ENCODE results near the gene PTPRR. TPM values are rescaled to one million over a fixed set of nuclear protein-coding genes. Genes with fewer than 3 reads are reported as not detected.

PTPRR gene
- total and polyA plus RNA-seq, 2 of the 13 experiments (the other 11 are each of a cell fraction or from before 2014, with no cell fraction given), result not detected

DNA sequence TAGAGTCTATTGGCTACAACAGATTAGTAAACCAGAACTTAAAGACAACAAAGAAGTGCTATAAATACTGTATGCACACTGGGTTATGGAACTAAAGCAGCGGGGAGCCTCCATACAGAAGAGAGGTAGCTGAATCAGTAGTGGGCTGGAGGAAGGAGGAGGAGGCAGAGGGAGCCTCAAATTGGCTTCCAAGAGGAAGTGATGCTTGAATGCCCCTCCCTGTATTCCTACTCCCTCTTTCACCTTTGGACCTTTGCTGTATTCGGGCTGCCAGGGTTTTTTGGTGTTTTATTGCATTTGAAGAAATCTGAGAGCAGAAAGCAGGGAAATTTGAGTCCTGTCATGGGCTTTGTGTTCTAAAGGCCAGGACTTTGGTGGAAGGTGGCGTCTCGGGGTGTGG is 179.3 kb downstream of the PTPRR start:
- ChIA-PET CTCF (ENCODE audit: low intra/inter-chr PET ratio, low total read pairs) (no interaction called here), POLR2A (no interaction called here)
- no peaks in the 10 kb centered on the region for H3K9me3 ChIP-seq (ENCODE audit: low read length)
- H3K79me2 ChIP-seq (ENCODE audit: insufficient read depth, low read length), result no peaks in the 10 kb centered on the region
- no peak overlapping the region for H3K4me2 ChIP-seq (ENCODE audit: low read depth, low read length)
- FAIRE-seq (no peak), DNase-seq (ENCODE audit: low spot score) (no peak), ATAC-seq (no peak)
- intact Hi-C loops (cut with micrococcal nuclease; ENCODE audit: unreplicated experiment), result no loop called here
- H3K4me1 ChIP-seq (ENCODE audit: insufficient read depth, low read length), result no peaks in the 10 kb centered on the region
- BruUV-seq (replicated peaks), result no TSS peak
- H3K27ac ChIP-seq (ENCODE audit: extremely low read length, insufficient read depth, low read length), result no peak overlapping the region
- no peaks in the 10 kb centered on the region for H4K20me1 ChIP-seq (ENCODE audit: insufficient read depth, low read length)
- TF ChIP-seq PHF21A (CRISPR knock-in tag; IDR thresholded peaks at IDR 0.05), result no peak
- TF ChIP-seq PPARG (CRISPR knock-in tag; conservative IDR thresholded peaks at IDR 0.05), result no peak
- no peak for TF ChIP-seq ZFP1 (CRISPR knock-in tag; IDR thresholded peaks at IDR 0.05)
- no peak for TF ChIP-seq HES4 (CRISPR knock-in tag; IDR thresholded peaks at IDR 0.05; ENCODE audit: borderline replicate concordance)
- no peak for TF ChIP-seq ZNF335 (CRISPR knock-in tag; IDR thresholded peaks at IDR 0.05)
- TF ChIP-seq KDM4B (CRISPR knock-in tag; IDR thresholded peaks at IDR 0.05), result no peak
- no peak for TF ChIP-seq ZNF841 (CRISPR knock-in tag; IDR thresholded peaks at IDR 0.05; ENCODE audit: borderline replicate concordance)
- no peak overlapping the region for H2AFZ ChIP-seq (ENCODE audit: low read length)
- no peak overlapping the region for H3K4me3 ChIP-seq (replicated peaks in 1 of 3; ENCODE audit: insufficient read depth in 1 of 3, low read depth in 2 of 3, low read length in 3 of 3)
- WGBS (ENCODE audit: low lambda C conversion rate), result 0% methylated on average over 4 of the region's 4 CpGs
- H3K36me3 ChIP-seq (replicated peaks in 1 of 2; ENCODE audit: control insufficient read depth in 1 of 2, insufficient read depth in 2 of 2, low read length in 2 of 2), result no peaks in the 10 kb centered on the region
- in situ Hi-C loops (cut with HindIII; ENCODE audit: extremely low pct_ligation_motif_present, low pct_unique_long_range_greater_than_20kb), result loop anchor here (25.0 kb wide), 1 partner anchor 271 kb away; no protein-coding TSS in a partner anchor
- no peak overlapping the region for H3K9ac ChIP-seq (ENCODE audit: insufficient read depth, low read depth, low read length)
- no peaks in the 10 kb centered on the region for H3K27me3 ChIP-seq (ENCODE audit: control insufficient read depth in 1 of 2, insufficient read depth in 2 of 2, low read length in 2 of 2)

DNA sequence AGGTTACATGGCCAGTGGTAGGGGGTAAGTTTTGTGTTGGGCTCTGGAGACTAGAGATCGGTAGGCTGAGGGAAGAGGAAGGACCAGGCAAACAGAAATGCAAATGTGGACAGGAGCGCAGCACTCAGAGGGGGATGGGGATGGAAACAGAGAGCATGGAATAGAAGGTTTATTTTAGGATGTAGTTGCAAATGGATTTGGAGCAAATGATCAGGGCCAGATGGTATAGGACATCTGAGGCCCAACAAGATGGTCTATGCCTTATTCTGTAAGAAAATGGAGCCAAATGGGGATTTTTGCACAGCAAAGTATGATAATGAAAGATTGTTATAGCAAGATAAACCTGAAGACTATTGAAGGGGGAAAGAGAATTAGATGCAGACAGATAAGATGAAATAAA is 180.8 kb downstream of the PTPRR start:
- no peaks in the 10 kb centered on the region for H3K36me3 ChIP-seq (replicated peaks in 1 of 2; ENCODE audit: control insufficient read depth in 1 of 2, insufficient read depth in 2 of 2, low read length in 2 of 2)
- 23% methylated on average over 2 of the region's 2 CpGs for WGBS (ENCODE audit: low lambda C conversion rate)
- no peaks in the 10 kb centered on the region for H3K27me3 ChIP-seq (ENCODE audit: control insufficient read depth in 1 of 2, insufficient read depth in 2 of 2, low read length in 2 of 2)
- BruUV-seq (replicated peaks), result no TSS peak
- intact Hi-C loops (cut with micrococcal nuclease; ENCODE audit: unreplicated experiment) (no loop called here), in situ Hi-C loops (cut with HindIII; ENCODE audit: extremely low pct_ligation_motif_present, low pct_unique_long_range_greater_than_20kb) (loop anchor here (25.0 kb wide), 1 partner anchor 273 kb away; no protein-coding TSS in a partner anchor)
- no peaks in the 10 kb centered on the region for H3K9me3 ChIP-seq (ENCODE audit: low read length)
- ChIA-PET POLR2A (no interaction called here), CTCF (ENCODE audit: low intra/inter-chr PET ratio, low total read pairs) (no interaction called here)
- TF ChIP-seq SAFB2 (CRISPR knock-in tag; IDR thresholded peaks at IDR 0.05; ENCODE audit: borderline replicate concordance, low read depth) (no peak), MIXL1 (CRISPR knock-in tag; IDR thresholded peaks at IDR 0.05) (no peak), KDM3A (CRISPR knock-in tag; IDR thresholded peaks at IDR 0.05; ENCODE audit: low read depth) (no peak), TSC22D2 (CRISPR knock-in tag; IDR thresholded peaks at IDR 0.05; ENCODE audit: borderline replicate concordance) (no peak), HES4 (CRISPR knock-in tag; IDR thresholded peaks at IDR 0.05; ENCODE audit: borderline replicate concordance) (no peak), ZFP41 (CRISPR knock-in tag; IDR thresholded peaks at IDR 0.05; ENCODE audit: borderline replicate concordance) (no peak), PAWR (CRISPR knock-in tag; IDR thresholded peaks at IDR 0.05; ENCODE audit: borderline replicate concordance) (no peak), ZNF746 (CRISPR knock-in tag; IDR thresholded peaks at IDR 0.05) (no peak), ZNF530 (CRISPR knock-in tag; IDR thresholded peaks at IDR 0.05; ENCODE audit: low read depth) (no peak), ZNF761 (CRISPR knock-in tag; conservative IDR thresholded peaks at IDR 0.05) (no peak), PITX1 (CRISPR knock-in tag; IDR thresholded peaks at IDR 0.05) (no peak)
- TF ChIP-seq, protein P1, sequence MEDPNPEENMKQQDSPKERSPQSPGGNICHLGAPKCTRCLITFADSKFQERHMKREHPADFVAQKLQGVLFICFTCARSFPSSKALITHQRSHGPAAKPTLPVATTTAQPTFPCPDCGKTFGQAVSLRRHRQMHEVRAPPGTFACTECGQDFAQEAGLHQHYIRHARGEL (CRISPR knock-in tag; IDR thresholded peaks at IDR 0.05), result no peak
- TF ChIP-seq, protein P2, sequence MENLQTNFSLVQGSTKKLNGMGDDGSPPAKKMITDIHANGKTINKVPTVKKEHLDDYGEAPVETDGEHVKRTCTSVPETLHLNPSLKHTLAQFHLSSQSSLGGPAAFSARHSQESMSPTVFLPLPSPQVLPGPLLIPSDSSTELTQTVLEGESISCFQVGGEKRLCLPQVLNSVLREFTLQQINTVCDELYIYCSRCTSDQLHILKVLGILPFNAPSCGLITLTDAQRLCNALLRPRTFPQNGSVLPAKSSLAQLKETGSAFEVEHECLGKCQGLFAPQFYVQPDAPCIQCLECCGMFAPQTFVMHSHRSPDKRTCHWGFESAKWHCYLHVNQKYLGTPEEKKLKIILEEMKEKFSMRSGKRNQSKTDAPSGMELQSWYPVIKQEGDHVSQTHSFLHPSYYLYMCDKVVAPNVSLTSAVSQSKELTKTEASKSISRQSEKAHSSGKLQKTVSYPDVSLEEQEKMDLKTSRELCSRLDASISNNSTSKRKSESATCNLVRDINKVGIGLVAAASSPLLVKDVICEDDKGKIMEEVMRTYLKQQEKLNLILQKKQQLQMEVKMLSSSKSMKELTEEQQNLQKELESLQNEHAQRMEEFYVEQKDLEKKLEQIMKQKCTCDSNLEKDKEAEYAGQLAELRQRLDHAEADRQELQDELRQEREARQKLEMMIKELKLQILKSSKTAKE (CRISPR knock-in tag; IDR thresholded peaks at IDR 0.05; ENCODE audit: borderline replicate concordance), result no peak
- TF ChIP-seq, protein P3, sequence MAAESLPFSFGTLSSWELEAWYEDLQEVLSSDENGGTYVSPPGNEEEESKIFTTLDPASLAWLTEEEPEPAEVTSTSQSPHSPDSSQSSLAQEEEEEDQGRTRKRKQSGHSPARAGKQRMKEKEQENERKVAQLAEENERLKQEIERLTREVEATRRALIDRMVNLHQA (CRISPR knock-in tag; IDR thresholded peaks at IDR 0.05), result no peak
- ATAC-seq (no peak), DNase-seq (ENCODE audit: low spot score) (no peak), FAIRE-seq (no peak)
- H3K4me2 ChIP-seq (ENCODE audit: low read depth, low read length), result no peak overlapping the region
- no peak overlapping the region for H3K9ac ChIP-seq (ENCODE audit: insufficient read depth, low read depth, low read length)
- no peaks in the 10 kb centered on the region for H3K79me2 ChIP-seq (ENCODE audit: insufficient read depth, low read length)
- no peak overlapping the region for H3K4me3 ChIP-seq (replicated peaks in 1 of 3; ENCODE audit: insufficient read depth in 1 of 3, low read depth in 2 of 3, low read length in 3 of 3)
- H3K27ac ChIP-seq (ENCODE audit: extremely low read length, insufficient read depth, low read length), result no peak overlapping the region
- H2AFZ ChIP-seq (ENCODE audit: low read length), result no peak overlapping the region
- H3K4me1 ChIP-seq (ENCODE audit: insufficient read depth, low read length), result no peaks in the 10 kb centered on the region
- H4K20me1 ChIP-seq (ENCODE audit: insufficient read depth, low read length), result no peaks in the 10 kb centered on the region

All from HepG2 (cell line).